Activated naive CD8-positive, alpha-beta T cell treated with anti-CD3 and anti-CD28 coated beads, Interleukin-2, amount 50 U/mL, for 24 hours (primary cell): ENCODE measurements around the gene NUDT4.

ENCODE experiments used
- ATAC-seq: fragments of 150-1000 bp; cut with Tn5 transposase; one replicate; pipeline ENCODE4 v1.10.0; 2021
- DNase-seq: peaks from one replicate; pipeline ENCODE4 v3.0.0; 2021
- H3K27ac Mint-ChIP-seq: one replicate; pipeline ENCODE4 v1.8.0; 2021; ENCODE audit warnings: mild to moderate bottlenecking, mixed read lengths
- H3K27me3 Mint-ChIP-seq: one replicate; pipeline ENCODE4 v1.8.0; 2021; ENCODE audit warnings: mixed read lengths
- H3K36me3 Mint-ChIP-seq: one replicate; pipeline ENCODE4 v1.8.0; 2021; ENCODE audit warnings: low read depth, mixed read lengths
- H3K4me1 Mint-ChIP-seq: one replicate; pipeline ENCODE4 v1.8.0; 2021; ENCODE audit warnings: mixed read lengths
- H3K4me3 Mint-ChIP-seq: one replicate; pipeline ENCODE4 v1.8.0; 2021; ENCODE audit warnings: mild to moderate bottlenecking, moderate library complexity, mixed read lengths
- H3K9me3 Mint-ChIP-seq: one replicate; pipeline ENCODE4 v1.8.0; 2021; ENCODE audit warnings: mixed read lengths

NUDT4 gene

DNA sequence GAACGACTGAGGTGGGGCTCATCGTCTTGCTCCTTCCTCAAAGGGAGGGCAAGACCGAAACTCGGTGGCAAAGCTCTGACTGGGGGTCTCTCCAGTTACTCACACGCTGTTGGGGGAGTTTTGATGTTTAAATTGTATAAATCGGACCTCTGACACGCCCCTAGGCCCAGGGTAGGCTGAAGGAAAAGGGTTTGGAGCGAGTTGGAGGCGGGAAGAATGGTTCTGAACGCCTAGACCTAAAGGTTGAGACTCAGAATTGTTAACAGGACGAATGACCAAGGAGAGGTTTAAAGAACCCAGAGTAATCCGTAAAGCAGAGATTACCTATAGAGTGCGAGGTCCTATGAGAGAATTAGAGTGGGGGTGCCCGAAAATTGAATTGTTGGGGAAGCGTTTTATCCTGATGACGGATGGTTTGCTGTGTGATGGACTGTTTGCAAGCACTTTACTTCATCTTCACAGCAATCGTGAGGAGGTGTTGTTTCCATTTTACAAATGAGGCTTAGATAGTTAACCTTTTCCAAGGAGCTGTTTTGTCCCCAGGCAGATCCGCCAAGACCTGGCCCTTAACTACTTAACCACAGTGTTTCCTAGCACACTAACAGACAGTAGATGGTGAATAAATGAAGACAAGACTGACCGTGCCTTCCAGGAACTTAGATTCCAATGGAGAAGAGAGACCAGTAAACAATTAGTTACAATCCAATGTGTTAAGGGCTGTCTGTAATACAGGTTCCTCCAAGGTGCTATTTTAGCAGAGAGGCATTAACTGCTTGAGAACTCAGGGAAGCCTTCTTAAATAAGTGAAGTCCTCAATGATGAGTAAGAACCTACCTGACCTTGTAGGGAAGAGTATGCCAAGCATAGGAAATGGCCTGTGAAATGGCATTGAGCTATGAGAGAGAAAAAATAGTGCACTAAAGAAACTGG lies 65.0 kb downstream of the NUDT4 start:
- no peaks in the 10 kb centered on the region for H3K9me3 Mint-ChIP-seq
- no peaks in the 10 kb centered on the region for H3K27me3 Mint-ChIP-seq
- peaks cover 16% of the 10 kb centered on the region for H3K36me3 Mint-ChIP-seq
- no peak for ATAC-seq
- peaks cover 53% of the 10 kb centered on the region for H3K4me1 Mint-ChIP-seq
- peak overlapping the region; percentile 98 for H3K4me3 Mint-ChIP-seq
- peak overlapping the region; percentile 99 for H3K27ac Mint-ChIP-seq
- no peak for DNase-seq

DNA sequence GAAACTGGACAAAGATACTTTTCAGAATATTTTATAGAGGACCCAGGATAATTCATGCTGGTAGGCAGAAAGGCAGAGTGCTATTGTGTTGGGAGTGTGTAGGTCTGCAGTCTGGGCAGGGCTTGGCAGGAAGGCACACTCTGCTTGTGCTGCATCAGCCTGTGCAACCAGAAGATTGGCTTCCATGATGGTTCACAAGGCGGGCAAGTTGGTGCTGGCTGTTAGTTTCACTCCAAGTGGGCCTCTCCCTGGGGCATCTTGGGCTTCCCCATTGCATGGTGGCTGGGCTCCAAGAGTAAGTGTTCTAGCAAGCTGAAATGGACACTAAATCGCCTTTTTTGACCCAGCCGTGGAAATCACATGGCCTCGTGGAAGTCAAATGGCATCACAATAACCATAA lies 65.9 kb downstream of the NUDT4 start:
- Mint-ChIP-seq H3K27ac (no peak overlapping the region), H3K4me3 (no peak overlapping the region), H3K9me3 (no peaks in the 10 kb centered on the region), H3K27me3 (no peaks in the 10 kb centered on the region), H3K4me1 (peaks cover 51% of the 10 kb centered on the region), H3K36me3 (peaks cover 11% of the 10 kb centered on the region)
- DNase-seq: no peak
- no peak for ATAC-seq

DNA sequence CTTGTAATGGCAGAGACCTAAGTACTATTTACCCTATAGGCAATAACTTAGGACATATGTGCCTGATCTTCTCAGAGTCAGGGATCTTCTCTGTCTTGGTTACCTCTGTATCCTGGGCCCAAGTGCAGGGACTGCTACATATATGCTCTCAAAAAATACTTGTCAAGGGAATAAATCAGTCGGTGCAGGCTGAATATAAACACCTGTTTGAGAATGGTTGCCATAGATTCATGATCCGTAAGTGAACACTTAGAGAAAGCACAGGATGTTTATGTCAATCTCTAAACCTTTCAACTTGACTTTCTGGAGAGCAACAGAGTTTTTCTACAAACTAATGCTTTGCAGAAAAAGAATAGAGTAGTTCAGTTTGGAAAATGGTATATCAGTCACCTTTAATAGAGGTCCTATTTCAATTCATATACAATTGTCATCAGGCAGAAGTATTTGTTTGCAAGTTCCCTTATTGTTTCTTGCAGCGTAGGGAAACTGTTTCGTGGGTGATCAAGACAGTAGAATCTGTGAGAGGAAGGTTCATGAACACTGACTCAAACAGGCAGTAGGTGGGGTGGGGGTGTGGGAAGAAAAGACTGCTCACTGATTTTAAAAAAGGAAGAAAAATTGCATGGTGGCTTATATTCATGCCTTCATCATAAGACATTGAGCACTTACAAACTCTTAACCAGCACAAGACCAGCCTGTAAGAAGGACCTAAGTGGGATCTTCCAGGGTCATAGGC lies 70.0 kb downstream of the NUDT4 start:
- no peaks in the 10 kb centered on the region for H3K27me3 Mint-ChIP-seq
- ATAC-seq (no peak), DNase-seq (no peak)
- no peaks in the 10 kb centered on the region for H3K36me3 Mint-ChIP-seq
- H3K4me3 Mint-ChIP-seq: no peak overlapping the region
- peaks cover 36% of the 10 kb centered on the region for H3K4me1 Mint-ChIP-seq
- no peaks in the 10 kb centered on the region for H3K9me3 Mint-ChIP-seq
- no peak overlapping the region for H3K27ac Mint-ChIP-seq

DNA sequence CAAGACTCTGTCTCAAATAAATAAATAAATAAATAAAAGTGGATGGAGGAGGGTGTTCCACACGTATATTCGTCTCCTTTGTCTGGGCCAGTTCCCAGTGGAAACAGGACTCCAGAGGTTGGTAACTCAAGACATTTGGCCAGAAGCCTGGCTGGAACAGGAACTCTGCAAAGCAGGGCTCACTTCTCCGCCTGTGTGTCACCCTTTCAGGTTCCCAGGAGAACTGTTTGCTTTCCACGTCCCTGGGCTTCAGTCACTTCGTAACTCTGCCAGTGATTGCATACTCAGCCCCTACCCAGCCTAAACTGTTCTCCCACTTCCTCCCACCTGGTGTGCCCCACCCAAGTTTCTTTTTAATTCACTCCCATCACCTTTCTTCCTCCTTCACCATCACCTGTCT lies 71.1 kb downstream of the NUDT4 start:
- H3K27ac Mint-ChIP-seq: no peak overlapping the region
- no peak overlapping the region for H3K4me3 Mint-ChIP-seq
- DNase-seq: no peak
- no peak for ATAC-seq
- no peaks in the 10 kb centered on the region for H3K27me3 Mint-ChIP-seq
- no peaks in the 10 kb centered on the region for H3K9me3 Mint-ChIP-seq
- no peaks in the 10 kb centered on the region for H3K36me3 Mint-ChIP-seq
- peaks cover 25% of the 10 kb centered on the region for H3K4me1 Mint-ChIP-seq

DNA sequence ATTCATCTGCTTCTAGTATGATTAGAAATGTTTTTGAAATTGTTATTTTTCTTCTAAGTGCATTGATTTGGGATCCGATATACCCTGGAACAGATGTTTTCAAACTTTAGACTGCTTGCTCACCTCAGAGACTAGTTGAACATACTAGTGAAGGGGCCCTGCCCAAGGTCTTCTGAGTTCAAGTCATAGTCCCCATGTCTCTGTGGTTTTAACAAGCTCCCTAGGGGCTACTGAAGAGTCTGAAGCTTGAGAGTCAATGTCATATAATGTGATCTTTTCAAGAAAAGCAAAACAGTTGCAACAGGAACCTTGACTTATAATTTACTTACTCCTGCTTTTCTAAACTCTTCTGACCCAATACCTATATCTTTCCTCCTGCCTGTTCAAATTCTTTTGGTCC lies 71.6 kb downstream of the NUDT4 start:
- H3K27ac Mint-ChIP-seq: no peak overlapping the region

DNA sequence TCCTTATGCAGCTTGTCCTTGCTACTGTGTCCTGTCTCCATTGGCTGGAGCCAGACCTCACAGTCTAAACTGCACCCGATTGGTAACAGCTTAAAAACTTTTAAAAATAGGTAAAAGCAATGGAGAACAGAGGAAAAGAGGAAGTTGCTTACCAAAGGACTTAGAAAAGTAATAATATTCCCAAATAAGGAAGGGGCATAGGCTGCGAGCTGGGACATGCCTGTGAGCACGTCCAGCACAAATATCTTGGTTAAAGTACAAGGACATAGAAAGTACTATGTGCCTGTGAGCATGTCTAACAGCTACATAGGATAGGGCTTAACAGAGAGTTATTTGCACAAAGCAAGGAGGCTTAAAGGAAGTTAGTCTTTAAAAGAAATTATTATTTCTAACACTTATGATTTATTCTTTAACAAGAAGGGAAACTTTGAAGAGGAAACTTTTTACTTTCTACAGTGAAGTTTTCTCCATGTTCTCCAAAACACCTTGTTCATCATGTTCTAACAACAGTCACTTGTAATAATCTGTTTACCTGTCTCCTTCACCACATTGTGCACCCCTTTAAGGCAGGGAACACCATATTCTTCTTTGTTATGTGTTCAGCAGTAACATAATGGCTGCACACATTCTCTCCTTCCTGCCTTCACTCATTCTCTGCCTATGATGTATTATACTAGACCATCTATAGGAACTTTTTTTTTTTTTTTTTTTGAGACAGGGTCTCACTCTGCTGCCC lies 73.9 kb downstream of the NUDT4 start:
- Mint-ChIP-seq H3K4me3 (no peak overlapping the region), H3K36me3 (no peaks in the 10 kb centered on the region), H3K9me3 (no peaks in the 10 kb centered on the region), H3K4me1 (peaks cover 25% of the 10 kb centered on the region), H3K27me3 (peaks cover 3% of the 10 kb centered on the region), H3K27ac (no peak overlapping the region)
- ATAC-seq: no peak
- no peak for DNase-seq

More for the DNA sequence above, 71.6 kb downstream of the NUDT4 start:
- Mint-ChIP-seq H3K4me3 (no peak overlapping the region), H3K4me1 (peaks cover 25% of the 10 kb centered on the region), H3K27me3 (no peaks in the 10 kb centered on the region), H3K9me3 (no peaks in the 10 kb centered on the region), H3K36me3 (no peaks in the 10 kb centered on the region)
- DNase-seq (no peak), ATAC-seq (peak; percentile 61)

DNA sequence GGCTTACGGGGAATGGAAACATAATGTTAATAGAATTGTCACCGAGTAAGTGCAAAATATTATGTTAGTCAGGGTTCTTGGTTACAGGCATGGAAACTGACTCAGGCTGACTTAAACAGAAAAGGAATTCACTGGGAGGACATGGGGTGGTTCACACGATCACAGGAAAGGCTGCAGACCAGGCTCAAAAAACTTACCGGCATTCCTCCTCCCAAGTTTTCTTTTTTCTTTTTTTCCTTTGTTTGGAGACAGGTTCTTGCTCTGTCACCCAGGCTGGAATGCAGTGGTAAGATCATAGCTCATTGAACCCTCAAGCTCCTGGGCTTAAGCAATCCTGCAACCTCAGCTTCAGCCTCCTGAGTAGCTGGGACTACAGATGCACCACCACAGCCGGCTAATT lies 75.9 kb downstream of the NUDT4 start:
- no peak for DNase-seq
- no peak overlapping the region for H3K27ac Mint-ChIP-seq

DNA sequence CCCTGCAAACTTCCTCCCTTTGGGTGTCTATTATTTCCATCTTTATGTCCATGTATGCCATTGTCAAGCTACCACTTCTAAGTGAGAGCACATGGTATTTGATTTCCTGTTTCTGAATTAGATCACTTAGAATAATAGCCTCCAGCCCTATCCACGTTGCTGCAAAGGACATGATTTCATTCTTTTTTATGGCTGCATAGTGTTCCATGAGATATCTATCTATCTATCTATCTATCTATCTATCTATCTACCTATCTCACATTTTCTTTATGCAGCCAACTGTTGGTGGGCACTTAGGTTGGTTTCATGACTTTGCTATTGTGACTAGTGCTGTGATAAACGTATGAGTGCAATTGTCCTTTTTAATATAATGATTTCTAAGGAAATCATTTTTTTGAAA lies 78.4 kb downstream of the NUDT4 start:
- Mint-ChIP-seq H3K4me3 (no peak overlapping the region), H3K4me1 (no peaks in the 10 kb centered on the region), H3K9me3 (no peaks in the 10 kb centered on the region), H3K27ac (no peak overlapping the region), H3K36me3 (no peaks in the 10 kb centered on the region), H3K27me3 (peaks cover 3% of the 10 kb centered on the region)
- DNase-seq (no peak), ATAC-seq (no peak)

More for the DNA sequence above, 75.9 kb downstream of the NUDT4 start:
- Mint-ChIP-seq H3K4me1 (peaks cover 11% of the 10 kb centered on the region), H3K4me3 (no peak overlapping the region), H3K36me3 (no peaks in the 10 kb centered on the region), H3K9me3 (no peaks in the 10 kb centered on the region), H3K27me3 (peaks cover 3% of the 10 kb centered on the region)
- no peak for ATAC-seq
